ENCODE results near the gene IL37. TPM values are rescaled to one million over a fixed set of nuclear protein-coding genes. Genes with fewer than 3 reads are reported as not detected.

Gene IL37
- total and polyA plus RNA-seq, 2 donors from 2014 or later = not detected

GRCh38 chr2:112944971-112945370 is 34.0 kb downstream of the IL37 start:
- peaks cover 0 to 9% (median 0%) of the 10 kb centered on the region in 3 donors for H3K9me3 ChIP-seq (ENCODE audit: control insufficient read depth in 2 of 3, insufficient read depth in 1 of 3, low read length in 3 of 3)
- DNase-seq (no peak), FAIRE-seq (no peak)
- TF ChIP-seq, protein P1, sequence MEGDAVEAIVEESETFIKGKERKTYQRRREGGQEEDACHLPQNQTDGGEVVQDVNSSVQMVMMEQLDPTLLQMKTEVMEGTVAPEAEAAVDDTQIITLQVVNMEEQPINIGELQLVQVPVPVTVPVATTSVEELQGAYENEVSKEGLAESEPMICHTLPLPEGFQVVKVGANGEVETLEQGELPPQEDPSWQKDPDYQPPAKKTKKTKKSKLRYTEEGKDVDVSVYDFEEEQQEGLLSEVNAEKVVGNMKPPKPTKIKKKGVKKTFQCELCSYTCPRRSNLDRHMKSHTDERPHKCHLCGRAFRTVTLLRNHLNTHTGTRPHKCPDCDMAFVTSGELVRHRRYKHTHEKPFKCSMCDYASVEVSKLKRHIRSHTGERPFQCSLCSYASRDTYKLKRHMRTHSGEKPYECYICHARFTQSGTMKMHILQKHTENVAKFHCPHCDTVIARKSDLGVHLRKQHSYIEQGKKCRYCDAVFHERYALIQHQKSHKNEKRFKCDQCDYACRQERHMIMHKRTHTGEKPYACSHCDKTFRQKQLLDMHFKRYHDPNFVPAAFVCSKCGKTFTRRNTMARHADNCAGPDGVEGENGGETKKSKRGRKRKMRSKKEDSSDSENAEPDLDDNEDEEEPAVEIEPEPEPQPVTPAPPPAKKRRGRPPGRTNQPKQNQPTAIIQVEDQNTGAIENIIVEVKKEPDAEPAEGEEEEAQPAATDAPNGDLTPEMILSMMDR (IDR thresholded peaks at IDR 0.05; ENCODE audit: borderline replicate concordance, extremely low read depth, insufficient read depth) = no peak
- intact Hi-C loops (cut with DNase I) = loop anchor here (10.0 kb wide), 1 partner anchor 200 kb away; no protein-coding TSS in a partner anchor
- H3K36me3 ChIP-seq (ENCODE audit: control insufficient read depth in 2 of 3, insufficient read depth in 3 of 3, low read length in 3 of 3) = no peaks in the 10 kb centered on the region
- H3K9ac ChIP-seq (ENCODE audit: low read length in 3 of 3) = no peak overlapping the region
- H3K27me3 ChIP-seq (ENCODE audit: control insufficient read depth, insufficient read depth, low read length) = no peaks in the 10 kb centered on the region
- no peak overlapping the region for H3K27ac ChIP-seq (ENCODE audit: low read depth in 2 of 2, low read length in 2 of 2)
- no peaks in the 10 kb centered on the region for H3K4me1 ChIP-seq (ENCODE audit: control insufficient read depth in 2 of 3, insufficient read depth in 2 of 3, low read depth in 1 of 3, low read length in 3 of 3)
- H3K4me3 ChIP-seq (ENCODE audit: low read length in 3 of 3) = no peak overlapping the region

DNA sequence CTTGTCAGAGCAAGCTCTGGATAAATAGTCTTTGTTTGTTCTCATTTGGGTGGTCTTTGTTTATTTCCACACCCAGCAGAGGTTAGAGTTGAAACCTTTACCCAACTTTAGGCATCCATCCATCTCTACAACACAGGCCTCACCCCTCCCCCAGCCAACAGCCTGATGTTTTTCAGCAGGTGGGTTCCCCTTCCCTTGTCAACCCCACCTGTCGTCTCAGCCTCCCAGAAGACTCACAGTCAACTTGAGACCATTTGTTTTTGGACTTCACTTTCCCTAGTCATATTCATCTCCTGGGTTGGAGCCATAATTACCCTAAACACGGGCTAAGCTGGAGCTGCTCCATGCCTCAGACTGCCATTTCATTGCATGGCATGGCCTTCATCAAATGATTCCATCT is 35.1 kb downstream of the IL37 start:
- Histone ChIP-seq H3K4me1 (ENCODE audit: control insufficient read depth in 2 of 3, insufficient read depth in 2 of 3, low read depth in 1 of 3, low read length in 3 of 3) (no peaks in the 10 kb centered on the region), H3K4me3 (ENCODE audit: low read length in 3 of 3) (no peak overlapping the region), H3K9me3 (ENCODE audit: control insufficient read depth in 2 of 3, insufficient read depth in 1 of 3, low read length in 3 of 3) (peaks cover 0 to 9% (median 0%) of the 10 kb centered on the region in 3 donors), H3K27me3 (ENCODE audit: control insufficient read depth, insufficient read depth, low read length) (no peaks in the 10 kb centered on the region), H3K27ac (ENCODE audit: low read depth in 2 of 2, low read length in 2 of 2) (no peak overlapping the region), H3K9ac (ENCODE audit: low read length in 3 of 3) (no peak overlapping the region), H3K36me3 (ENCODE audit: control insufficient read depth in 2 of 3, insufficient read depth in 3 of 3, low read length in 3 of 3) (no peaks in the 10 kb centered on the region)
- TF ChIP-seq, protein P1 (IDR thresholded peaks at IDR 0.05; ENCODE audit: borderline replicate concordance, extremely low read depth, insufficient read depth) = no peak
- no peak for FAIRE-seq
- intact Hi-C loops (cut with DNase I) = loop anchor here (10.0 kb wide), 1 partner anchor 201 kb away; no protein-coding TSS in a partner anchor
- DNase-seq = no peak

- no peak for DNase-seq
- TF ChIP-seq, protein P1 (IDR thresholded peaks at IDR 0.05; ENCODE audit: borderline replicate concordance, extremely low read depth, insufficient read depth) = no peak
- Histone ChIP-seq H3K4me3 (ENCODE audit: low read length in 3 of 3) (no peak overlapping the region), H3K9ac (ENCODE audit: low read length in 3 of 3) (no peak overlapping the region), H3K9me3 (ENCODE audit: control insufficient read depth in 2 of 3, insufficient read depth in 1 of 3, low read length in 3 of 3) (peaks cover 0 to 9% (median 0%) of the 10 kb centered on the region in 3 donors), H3K4me1 (ENCODE audit: control insufficient read depth in 2 of 3, insufficient read depth in 2 of 3, low read depth in 1 of 3, low read length in 3 of 3) (no peaks in the 10 kb centered on the region), H3K36me3 (ENCODE audit: control insufficient read depth in 2 of 3, insufficient read depth in 3 of 3, low read length in 3 of 3) (no peaks in the 10 kb centered on the region), H3K27ac (ENCODE audit: low read depth in 2 of 2, low read length in 2 of 2) (no peak overlapping the region), H3K27me3 (ENCODE audit: control insufficient read depth, insufficient read depth, low read length) (no peaks in the 10 kb centered on the region)
- FAIRE-seq = no peak
- intact Hi-C loops (cut with DNase I) = loop anchor here (10.0 kb wide), 1 partner anchor 203 kb away; no protein-coding TSS in a partner anchor
These were observed 36.4 kb downstream of the IL37 start for GRCh38 chr2:112947374-112947773.

- TF ChIP-seq, protein P1 (IDR thresholded peaks at IDR 0.05; ENCODE audit: borderline replicate concordance, extremely low read depth, insufficient read depth) = no peak
- H3K9me3 ChIP-seq (ENCODE audit: control insufficient read depth in 2 of 3, insufficient read depth in 1 of 3, low read length in 3 of 3) = peaks cover 0 to 9% (median 0%) of the 10 kb centered on the region in 3 donors
- no peak overlapping the region for H3K27ac ChIP-seq (ENCODE audit: low read depth in 2 of 2, low read length in 2 of 2)
- no peaks in the 10 kb centered on the region for H3K36me3 ChIP-seq (ENCODE audit: control insufficient read depth in 2 of 3, insufficient read depth in 3 of 3, low read length in 3 of 3)
- intact Hi-C loops (cut with DNase I) = loop anchor here (10.0 kb wide), 1 partner anchor 205 kb away; no protein-coding TSS in a partner anchor
- H3K27me3 ChIP-seq (ENCODE audit: control insufficient read depth, insufficient read depth, low read length) = no peaks in the 10 kb centered on the region
- no peaks in the 10 kb centered on the region for H3K4me1 ChIP-seq (ENCODE audit: control insufficient read depth in 2 of 3, insufficient read depth in 2 of 3, low read depth in 1 of 3, low read length in 3 of 3)
- no peak for FAIRE-seq
- no peak overlapping the region for H3K4me3 ChIP-seq (ENCODE audit: low read length in 3 of 3)
- no peak for DNase-seq
- no peak overlapping the region for H3K9ac ChIP-seq (ENCODE audit: low read length in 3 of 3)
These were observed 38.5 kb downstream of the IL37 start for GRCh38 chr2:112949456-112949855.
